Stimulated activated CD8-positive, alpha-beta memory T cell treated with anti-CD3 and anti-CD28 coated beads, Interleukin-12 subunit alpha, Interleukin-12 subunit beta, amount 100 ng/mL, for 4 hours (primary cell): ENCODE data around the gene CXCL17.

Source experiments
- DNase-seq: peaks from one replicate; pipeline ENCODE4 v3.0.0-alpha.2; 2020; ENCODE audit warnings: low read depth

CXCL17 gene

GRCh38 chr19:42423462-42424344, 19.0 kb downstream of the CXCL17 start:
- peak; percentile 89 for DNase-seq

- peak; percentile 24 for DNase-seq
These were observed 19.8 kb downstream of the CXCL17 start for GRCh38 chr19:42422901-42423461.

DNA sequence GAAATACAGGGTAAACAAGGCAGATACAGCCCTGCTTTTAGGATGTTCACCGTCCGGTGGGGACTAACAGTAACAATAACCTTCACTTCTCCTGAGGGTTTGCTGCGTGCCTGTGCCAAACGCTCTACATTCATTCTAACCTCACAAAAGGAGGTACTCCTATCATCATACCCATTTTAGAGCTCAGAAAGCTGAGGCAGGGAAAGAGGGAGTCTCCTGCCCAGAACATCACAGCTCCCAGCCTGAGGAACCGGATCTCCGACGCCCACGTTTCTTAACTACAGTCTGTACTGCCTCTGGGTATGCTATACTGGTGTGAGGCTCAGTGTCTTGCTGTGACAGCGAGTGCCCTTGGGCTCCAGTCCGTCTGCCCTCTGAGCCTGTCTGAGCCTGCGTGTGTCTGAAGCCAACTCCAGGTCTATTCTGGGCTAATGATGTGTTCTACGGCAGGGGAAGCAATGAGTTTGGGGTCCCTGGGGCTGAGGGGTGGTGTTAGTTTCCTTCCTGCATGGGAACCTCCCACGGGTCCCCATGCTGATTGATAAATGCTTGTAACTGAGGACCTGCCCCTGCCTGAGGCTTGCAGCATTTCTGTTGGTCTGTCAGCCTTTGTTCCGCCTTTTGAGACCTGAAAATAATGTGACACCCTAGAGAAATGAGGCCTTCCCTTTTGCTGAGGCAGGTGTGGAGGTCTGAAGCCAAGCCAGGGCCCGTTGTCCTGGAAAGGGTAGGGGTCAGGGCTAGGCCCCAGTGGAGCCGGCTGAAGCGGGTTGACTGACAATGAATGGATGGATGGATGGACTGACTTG, 20.4 kb downstream of the CXCL17 start:
- DNase-seq = no peak

GRCh38 chr19:42421591-42422031, 21.1 kb downstream of the CXCL17 start:
- no peak for DNase-seq

- no peak for DNase-seq
These were observed 21.6 kb downstream of the CXCL17 start for GRCh38 chr19:42421101-42421500.

- peak; percentile 42 for DNase-seq
These were observed 22.6 kb downstream of the CXCL17 start for GRCh38 chr19:42420055-42420544.

GRCh38 chr19:42419309-42419708, 23.4 kb downstream of the CXCL17 start:
- DNase-seq = no peak

GRCh38 chr19:42412661-42413076, 30.1 kb downstream of the CXCL17 start:
- no peak for DNase-seq

GRCh38 chr19:42412227-42412626, 30.5 kb downstream of the CXCL17 start:
- no peak for DNase-seq

- no peak for DNase-seq
These were observed 31.1 kb downstream of the CXCL17 start for GRCh38 chr19:42411581-42412178.

DNA sequence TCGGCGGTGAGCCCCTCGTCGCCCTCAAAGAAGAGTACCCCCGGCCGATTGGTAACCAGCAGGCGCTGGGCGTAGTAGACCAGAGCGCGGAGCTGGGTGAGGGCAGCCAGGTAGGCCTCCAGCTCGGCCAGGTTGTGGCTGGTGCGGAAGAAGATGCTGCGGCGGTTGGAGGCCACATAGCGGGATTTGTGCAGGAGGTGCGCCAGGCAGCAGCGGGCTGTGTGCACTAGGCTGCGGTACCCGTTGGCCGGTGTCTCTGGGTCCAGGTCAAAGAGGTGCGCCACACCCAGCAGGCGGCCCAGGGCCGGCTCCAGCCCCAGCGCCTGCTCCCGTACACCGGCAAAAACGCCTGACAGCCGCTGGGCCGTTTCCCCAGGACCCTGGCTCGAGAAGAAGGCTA, 32.4 kb downstream of the CXCL17 start:
- no peak for DNase-seq

GRCh38 chr19:42409477-42409876, 33.3 kb downstream of the CXCL17 start:
- DNase-seq = no peak

DNA sequence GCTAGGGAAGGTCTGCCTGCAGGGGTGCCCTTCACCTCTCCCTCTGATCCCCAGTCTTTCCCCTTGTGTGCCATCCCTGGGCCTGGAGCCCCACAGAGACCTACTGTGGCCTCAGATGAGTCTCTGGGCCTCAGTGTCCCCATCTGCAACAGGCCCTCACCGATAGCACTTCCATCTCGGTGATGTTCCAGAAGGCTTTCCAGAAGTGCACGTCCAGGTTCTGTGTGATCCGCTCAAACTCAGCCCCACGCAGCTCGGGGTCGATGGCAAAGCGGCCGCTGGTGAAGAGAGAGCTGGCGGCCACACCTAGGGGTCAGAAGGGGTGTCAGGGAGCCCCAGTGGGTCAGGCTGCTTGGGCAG, 35.0 kb downstream of the CXCL17 start:
- DNase-seq = no peak

DNA sequence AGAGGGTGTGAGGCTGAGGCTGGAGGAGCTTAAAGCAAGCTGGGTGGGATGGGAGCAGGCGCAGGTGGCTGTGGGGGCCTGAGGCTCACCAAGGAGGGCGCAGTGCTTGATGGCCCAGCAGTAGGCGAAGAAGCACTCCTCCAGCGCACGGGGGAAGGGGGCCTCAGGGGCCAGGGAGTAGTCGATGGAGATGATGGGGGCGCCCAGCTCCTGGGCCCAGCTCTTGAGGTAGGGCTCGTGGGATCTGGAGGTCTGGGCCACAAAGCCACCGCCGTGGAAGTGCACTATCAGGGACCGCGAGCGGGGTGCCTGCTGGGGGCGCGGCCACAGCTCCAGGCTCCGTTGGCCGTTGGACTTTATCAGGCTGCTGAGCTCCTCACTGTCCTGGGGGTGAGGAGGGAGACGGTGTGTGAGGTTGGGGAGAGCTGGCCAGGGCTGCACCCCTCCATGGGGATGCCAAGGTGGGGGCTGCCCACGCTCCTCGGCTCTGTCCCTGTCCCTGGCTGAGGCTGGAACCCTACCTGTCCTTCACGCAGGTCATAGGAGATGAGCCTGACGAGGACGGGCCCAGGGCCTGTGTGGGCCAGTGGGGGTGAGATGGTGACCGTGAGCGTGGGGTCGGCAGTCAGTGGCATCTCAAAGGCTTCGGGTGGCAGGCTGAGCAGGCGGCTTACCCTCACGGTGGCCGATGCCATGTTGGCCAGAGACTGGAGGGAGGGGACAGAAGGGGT, 35.5 kb downstream of the CXCL17 start:
- no peak for DNase-seq

GRCh38 chr19:42406111-42406510, 36.6 kb downstream of the CXCL17 start:
- no peak for DNase-seq

DNA sequence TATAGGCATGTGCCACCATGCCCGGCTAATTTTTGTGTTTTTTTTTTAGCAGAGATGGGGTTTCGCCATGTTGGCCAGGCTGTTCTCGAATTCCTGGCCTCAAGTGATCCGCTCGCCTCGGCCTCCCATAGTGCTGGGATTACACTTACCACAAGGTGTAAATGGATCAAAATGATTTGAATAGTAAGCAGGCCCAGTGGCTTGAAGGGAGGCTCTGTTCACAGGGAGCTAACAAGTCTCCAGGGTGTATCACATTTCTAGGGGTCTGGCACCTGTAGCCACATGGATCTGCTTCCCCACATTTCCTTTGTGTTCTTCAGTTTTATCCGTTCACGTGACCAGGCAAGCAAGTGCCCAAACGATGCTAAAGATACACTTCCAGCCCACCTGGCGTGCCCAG, 39.2 kb downstream of the CXCL17 start:
- DNase-seq = no peak

GRCh38 chr19:42402376-42403116, 40.2 kb downstream of the CXCL17 start:
- no peak for DNase-seq

DNA sequence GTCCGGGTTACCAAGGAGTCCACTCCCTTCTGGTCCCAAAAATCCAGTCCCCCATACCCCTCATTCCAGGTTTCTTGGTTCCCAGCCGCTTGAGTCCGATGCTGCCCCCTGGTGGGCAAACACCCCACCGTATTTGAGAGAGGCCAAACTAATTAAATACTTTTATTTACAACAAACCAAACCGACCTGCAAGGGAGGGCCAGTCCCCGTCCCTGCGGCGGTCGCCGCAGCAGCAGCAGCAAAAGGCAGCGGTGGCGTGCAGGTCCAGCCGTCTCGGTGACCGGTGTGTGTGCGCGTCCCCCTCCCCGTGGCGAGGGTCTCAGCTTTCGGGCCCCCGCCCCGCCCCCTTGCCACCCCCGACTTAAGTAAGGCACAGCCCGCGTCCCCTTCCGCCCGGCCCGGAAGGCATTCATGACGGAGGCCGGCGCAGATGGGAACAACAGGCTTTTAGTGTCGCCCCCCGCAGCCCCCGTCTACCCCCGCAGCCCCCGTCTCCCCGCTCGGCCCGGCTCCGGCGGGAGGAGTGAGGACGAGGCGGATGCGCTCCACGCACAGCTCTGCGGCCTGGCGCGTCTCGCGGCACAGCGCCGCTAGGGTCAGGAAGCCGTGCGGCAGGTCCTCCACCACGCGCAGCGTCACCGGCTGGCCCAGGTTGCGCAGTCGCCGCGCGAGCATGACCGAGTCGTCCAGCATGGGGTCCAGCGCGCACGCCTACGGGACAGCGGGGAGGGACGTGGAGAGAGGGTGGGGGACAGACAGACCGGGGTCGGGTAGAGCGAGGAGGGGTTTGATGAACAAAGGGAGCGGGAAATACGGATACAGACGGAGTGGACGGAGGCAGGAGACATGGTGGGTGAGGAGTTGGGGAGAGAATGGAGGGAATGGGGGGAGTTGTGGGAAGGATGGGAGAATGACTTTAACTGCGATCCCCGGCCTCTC, 41.1 kb downstream of the CXCL17 start:
- DNase-seq = peak; percentile 54

DNA sequence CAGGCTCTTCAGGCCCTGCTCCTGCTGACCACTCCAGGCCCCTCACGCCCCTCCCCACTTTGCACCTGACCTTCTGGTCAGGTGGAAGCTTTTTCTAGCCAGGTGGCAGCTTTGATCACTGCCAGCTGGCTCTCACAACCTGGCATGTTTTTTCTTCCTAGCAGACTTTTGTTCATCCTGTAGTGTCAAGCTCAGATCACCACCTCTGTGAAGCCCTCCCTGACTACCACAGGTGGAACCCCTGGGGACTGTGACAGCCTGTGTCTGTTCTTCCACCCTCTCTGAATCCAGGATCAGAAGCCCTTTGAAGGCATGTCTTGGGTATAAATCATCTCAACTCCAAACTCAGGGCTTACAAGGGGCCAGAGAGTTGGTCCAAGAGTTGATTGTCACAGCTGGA, 42.3 kb downstream of the CXCL17 start:
- no peak for DNase-seq
